ENCODE measurements around the gene TTC39B.

Gene TTC39B

GRCh38 chr9:15180124-15180523 lies 126.9 kb downstream of the TTC39B start:
- DNase-seq (ENCODE audit: low read depth in 2 of 2, low spot score in 1 of 2), result no peak

DNA sequence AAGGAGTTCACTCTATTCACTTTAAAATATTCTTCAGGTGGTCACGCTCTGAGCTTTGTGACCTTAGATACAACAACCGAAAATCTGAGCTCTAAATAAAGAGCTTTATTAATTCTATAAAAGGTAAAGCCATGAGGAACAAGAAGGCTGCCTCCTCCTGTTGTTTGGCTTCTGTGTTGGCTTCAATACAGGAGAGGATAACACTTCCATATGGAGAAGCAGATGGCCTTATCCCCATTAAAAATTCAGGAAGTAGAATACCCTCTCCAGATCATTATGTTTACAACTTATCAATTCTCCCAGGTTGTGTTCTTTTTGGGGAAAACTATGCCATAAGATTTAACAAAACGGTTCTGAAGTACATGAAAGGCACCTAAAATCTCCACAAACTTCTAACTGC lies 128.4 kb downstream of the TTC39B start:
- no peak for DNase-seq (ENCODE audit: low read depth in 2 of 2, low spot score in 1 of 2)

DNA sequence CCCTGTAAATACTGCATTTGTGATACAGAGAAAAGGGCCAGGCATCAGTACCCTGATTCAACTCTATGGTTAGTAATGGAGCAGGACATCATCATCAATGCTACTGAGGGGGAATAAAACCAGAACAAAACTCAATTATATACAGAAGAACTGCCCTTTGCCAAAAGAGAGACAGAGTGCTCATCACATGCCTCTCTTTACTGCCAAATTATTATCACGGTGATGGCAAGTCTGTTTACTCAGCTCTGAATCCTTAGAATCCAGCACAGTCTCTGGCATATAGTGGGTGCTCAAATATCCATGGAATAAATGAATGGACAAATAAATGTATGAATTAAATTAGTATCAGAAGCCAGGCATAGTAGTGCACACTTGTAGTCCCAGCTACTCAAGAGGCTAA lies 130.2 kb downstream of the TTC39B start:
- DNase-seq (ENCODE audit: low read depth in 2 of 2, low spot score in 1 of 2), result no peak

GRCh38 chr9:15163931-15164330 lies 143.1 kb downstream of the TTC39B start:
- no peak for DNase-seq (ENCODE audit: low read depth in 2 of 2, low spot score in 1 of 2)

DNA sequence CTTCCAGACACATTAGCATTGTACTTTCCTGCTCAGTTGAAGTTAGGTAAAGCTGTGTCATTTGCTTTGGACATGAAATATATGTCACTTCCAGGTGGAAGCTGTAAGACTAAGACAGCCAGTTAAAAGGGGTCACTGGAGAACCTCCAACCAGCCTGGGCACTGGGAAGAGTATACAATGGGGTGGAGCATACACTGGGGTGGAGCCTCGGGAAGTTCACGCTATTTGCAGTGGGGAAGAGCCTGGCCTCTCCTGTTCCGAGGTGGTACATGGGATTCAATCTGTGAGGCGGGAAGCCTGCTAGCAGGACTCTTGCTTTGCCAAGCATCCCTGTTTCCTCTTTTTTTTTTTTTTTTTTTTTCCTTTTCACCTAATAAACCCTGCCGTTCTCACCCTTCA lies 145.3 kb downstream of the TTC39B start:
- DNase-seq (ENCODE audit: low read depth in 2 of 2, low spot score in 1 of 2), result no peak

DNA sequence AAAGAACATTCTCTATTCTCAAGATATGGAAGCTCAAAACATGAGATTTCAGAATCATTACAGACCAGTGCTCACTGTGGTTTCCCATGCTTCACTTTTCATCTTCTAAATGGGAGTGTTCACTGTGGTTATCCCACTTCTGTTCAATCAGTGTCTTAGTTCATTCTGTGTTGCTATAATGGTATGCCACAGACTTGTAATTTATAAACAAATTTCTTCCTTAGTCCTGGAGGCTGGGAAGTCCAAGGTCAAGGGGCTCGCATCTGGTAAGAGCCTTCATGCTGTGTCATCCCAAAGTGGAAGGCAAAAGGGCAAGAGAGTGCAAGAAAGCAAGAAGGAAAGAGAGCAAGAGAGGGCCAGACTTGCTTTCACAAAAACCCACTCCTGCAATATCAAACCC lies 146.3 kb downstream of the TTC39B start:
- DNase-seq (ENCODE audit: low read depth in 2 of 2, low spot score in 1 of 2), result no peak

GRCh38 chr9:15158064-15158463 lies 149.0 kb downstream of the TTC39B start:
- DNase-seq (ENCODE audit: low read depth in 2 of 2, low spot score in 1 of 2), result no peak

- DNase-seq (ENCODE audit: low read depth in 2 of 2, low spot score in 1 of 2), result no peak
Observed at GRCh38 chr9:15157381-15157780, 149.6 kb downstream of the TTC39B start.

GRCh38 chr9:15156241-15156640 lies 150.8 kb downstream of the TTC39B start:
- DNase-seq (ENCODE audit: low read depth in 2 of 2, low spot score in 1 of 2), result no peak

- no peak for DNase-seq (ENCODE audit: low read depth in 2 of 2, low spot score in 1 of 2)
Observed at GRCh38 chr9:15155826-15156225, 151.2 kb downstream of the TTC39B start.

- no peak for DNase-seq (ENCODE audit: low read depth in 2 of 2, low spot score in 1 of 2)
Observed at GRCh38 chr9:15155323-15155722, 151.7 kb downstream of the TTC39B start.

DNA sequence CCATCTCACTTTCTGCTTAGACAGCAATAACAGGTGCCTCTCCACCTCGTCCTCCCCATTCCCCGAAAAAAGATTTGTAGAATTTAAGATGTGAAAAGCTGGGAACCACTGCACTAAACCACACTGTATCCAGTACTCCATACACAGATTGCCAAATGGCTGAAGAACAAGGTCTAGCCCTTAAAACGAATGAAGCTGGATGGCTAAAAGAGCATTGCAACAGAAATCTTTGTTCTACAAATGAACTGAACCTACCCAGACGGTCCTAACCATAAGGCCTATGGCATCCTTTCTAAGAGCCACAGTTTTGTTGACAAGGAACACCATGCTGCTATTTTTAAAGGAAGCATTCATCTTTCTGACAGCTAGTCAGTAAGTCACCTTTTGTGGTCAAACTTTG lies 152.3 kb downstream of the TTC39B start:
- DNase-seq (ENCODE audit: low read depth in 2 of 2, low spot score in 1 of 2), result no peak

- DNase-seq (ENCODE audit: low read depth in 2 of 2, low spot score in 1 of 2), result no peak
Observed at GRCh38 chr9:15153961-15154360, 153.1 kb downstream of the TTC39B start.

DNA sequence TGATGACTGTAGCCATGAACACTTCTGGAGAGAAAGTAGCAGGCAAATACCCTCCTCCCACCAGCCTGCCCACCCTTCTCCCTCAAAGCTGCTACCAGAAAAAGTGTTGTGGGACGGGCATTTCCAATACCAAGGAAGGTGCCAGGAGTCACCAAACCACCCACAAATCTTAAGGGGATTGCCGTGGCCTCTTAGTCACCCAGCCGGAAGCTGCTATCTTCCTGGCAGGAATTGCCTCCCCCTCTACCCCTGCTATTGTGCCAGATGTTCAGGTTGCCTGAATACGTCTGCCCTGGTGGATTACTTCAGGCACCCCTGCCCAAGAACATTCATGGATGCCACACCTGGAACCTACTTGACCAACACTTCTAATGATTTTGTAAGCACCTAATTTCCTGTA lies 156.1 kb downstream of the TTC39B start:
- DNase-seq (ENCODE audit: low read depth in 2 of 2, low spot score in 1 of 2), result no peak

DNA sequence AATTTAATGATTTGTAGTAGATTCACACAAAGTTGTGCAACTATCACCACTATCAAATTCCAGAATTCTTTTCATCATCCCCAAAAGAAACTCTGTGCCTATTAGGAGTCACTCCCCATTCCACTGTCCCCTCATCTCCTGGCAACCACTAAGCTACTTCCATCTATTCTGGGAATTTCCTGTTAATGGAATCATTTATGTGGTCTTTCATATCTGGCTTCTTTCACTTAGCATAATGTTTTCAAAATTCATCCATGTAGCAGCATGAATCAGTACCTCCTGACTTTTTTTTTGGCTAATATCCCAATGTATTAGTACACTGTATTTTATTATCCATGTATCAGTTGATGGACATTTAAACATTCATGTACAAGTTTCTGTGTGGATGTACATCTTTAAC lies 157.6 kb downstream of the TTC39B start:
- no peak for DNase-seq (ENCODE audit: low read depth in 2 of 2, low spot score in 1 of 2)

GRCh38 chr9:15146268-15146700 lies 160.7 kb downstream of the TTC39B start:
- no peak for DNase-seq (ENCODE audit: low read depth in 2 of 2, low spot score in 1 of 2)

- DNase-seq (ENCODE audit: low read depth in 2 of 2, low spot score in 1 of 2), result no peak
Observed at GRCh38 chr9:15144622-15145061, 162.4 kb downstream of the TTC39B start.

GRCh38 chr9:15142878-15143534 lies 164.0 kb downstream of the TTC39B start:
- no peak for DNase-seq (ENCODE audit: low read depth in 2 of 2, low spot score in 1 of 2)

DNA sequence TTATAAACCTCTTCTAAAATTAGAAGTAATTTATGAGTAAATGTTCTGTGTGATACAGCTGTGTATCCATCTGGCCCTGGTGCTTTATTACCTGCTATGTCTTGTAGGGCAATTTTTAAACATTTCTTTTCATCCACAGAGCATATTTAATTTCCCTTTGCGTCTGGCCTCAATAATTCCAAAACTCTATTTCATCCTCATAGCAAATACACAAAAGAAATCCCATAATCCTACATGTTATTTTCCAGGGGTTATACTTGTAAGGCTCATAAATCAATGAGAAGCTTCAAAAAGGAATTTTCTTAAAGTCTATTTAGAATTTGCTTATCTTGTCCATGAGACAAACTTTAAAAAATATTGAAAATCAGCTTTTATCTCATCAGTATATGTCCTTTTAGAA lies 167.0 kb downstream of the TTC39B start:
- no peak for DNase-seq (ENCODE audit: low read depth in 2 of 2, low spot score in 1 of 2)

DNA sequence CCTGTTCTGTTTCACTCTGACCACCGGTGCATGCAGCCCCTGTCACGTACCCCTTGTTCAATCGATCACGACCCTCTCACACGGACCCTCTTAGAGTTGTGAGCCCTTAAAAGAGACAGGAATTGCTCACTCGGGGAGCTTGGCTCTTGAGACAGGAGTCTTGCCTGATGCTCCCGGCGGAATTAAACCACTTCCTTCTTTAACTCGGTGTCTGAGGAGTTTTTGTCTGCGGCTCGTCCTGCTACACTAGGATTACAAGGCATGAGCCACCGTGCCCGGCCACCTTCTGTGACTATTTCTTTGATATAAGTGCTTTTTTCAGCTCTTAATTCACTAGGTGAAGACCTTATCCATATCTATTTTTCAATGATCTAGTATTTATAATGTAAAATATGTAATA lies 167.5 kb downstream of the TTC39B start:
- no peak for DNase-seq (ENCODE audit: low read depth in 2 of 2, low spot score in 1 of 2)

DNA sequence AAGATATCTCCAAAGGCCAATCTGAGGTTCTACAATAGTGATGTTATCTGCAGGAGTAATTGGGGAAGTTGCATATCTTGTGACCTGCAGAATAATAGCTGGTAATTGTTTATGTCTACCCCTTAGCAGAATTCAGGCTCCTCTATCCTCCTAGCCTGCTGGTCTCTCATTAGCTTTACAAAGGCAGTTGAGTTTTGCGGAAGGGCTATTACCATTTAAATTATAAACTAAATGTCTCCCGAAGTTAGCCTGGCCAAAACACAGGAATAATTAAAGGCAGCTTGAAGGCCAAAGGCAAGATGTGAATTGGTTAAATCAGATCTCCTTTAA lies 168.7 kb downstream of the TTC39B start:
- no peak for DNase-seq (ENCODE audit: low read depth in 2 of 2, low spot score in 1 of 2)

- DNase-seq (ENCODE audit: low read depth in 2 of 2, low spot score in 1 of 2), result no peak
Observed at GRCh38 chr9:15137658-15138356, 169.2 kb downstream of the TTC39B start.

DNA sequence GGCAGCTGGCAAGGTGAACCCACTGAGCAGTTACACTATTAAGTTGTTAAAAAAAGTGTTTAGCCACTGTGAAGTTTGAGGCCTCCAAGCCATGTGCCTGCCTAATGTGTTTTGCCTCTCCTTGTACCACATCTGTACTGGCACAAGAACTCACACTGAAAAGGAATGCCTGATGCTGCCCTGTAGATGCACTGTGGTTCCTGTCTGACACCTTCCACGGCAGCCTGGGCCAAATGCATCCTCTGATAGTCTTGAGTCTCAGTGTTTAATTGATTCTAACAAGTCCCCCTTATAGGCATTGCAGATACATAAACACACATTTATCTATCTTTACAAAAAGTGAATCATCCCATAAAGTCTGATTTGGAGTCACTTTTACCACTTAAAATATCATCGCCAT lies 169.9 kb downstream of the TTC39B start:
- DNase-seq (ENCODE audit: low read depth in 2 of 2, low spot score in 1 of 2), result no peak
